Pancreas (tissue), 10 donors: ENCODE measurements around the gene HLCS. TPM values are rescaled to one million over a fixed set of nuclear protein-coding genes. Genes with fewer than 3 reads are reported as not detected.

ENCODE experiments used
- ATAC-seq, 4 donors: fragments of 200-7000 bp; cut with Tn5 transposase; one replicate each; pipeline versions ENCODE4 v1.8.0 to v1.9.1; 2020; ENCODE audit warnings: mild to moderate bottlenecking in 4 of 4, moderate library complexity in 4 of 4
- DNase-seq, 6 donors: peaks; one replicate each; pipeline ENCODE4 v3.0.0-alpha.2; 2020
- FAIRE-seq: peaks from 2 replicates; lab custom pipeline; 2012; peaks lifted over from hg19 to GRCh38; lab: Jason Lieb, UNC
- H3K27ac ChIP-seq, 4 donors: fragments of 200-600 bp; sonication (generic); 1 replicate in 3 of 4; 2 replicates in 1 of 4; pipeline versions ENCODE4 v1.5.0 to v1.8.0; 2020
- H3K27me3 ChIP-seq, 4 donors: fragments of 200-600 bp; one replicate each; pipeline ENCODE4 v1.8.0; 2021
- H3K36me3 ChIP-seq, 3 donors: fragments of 200-600 bp; sonication (generic) in 1 of 3; one replicate each; pipeline versions ENCODE4 v1.5.0 to v1.8.0; 2020 to 2021
- H3K4me1 ChIP-seq, 3 donors: fragments of 200-600 bp; one replicate each; pipeline ENCODE4 v1.8.0; 2021
- H3K4me3 ChIP-seq, 4 donors: fragments of 200-600 bp; sonication (generic) in 2 of 4; one replicate each; pipeline versions ENCODE4 v1.5.0 to v1.8.0; 2020 to 2021
- H3K9me3 ChIP-seq, 4 donors: fragments of 200-600 bp; one replicate each; pipeline ENCODE4 v1.8.0; 2021
- WGBS, 2 donors: extraction: QIAGEN DNeasy Blood & Tissue Kit; methylation state at CpG; one replicate each; pipeline ENCODE4 v1.1.7; 2013; 5-methylcytosine and 5-hydroxymethylcytosine counted together
- intact Hi-C, 3 donors: fragments of 100-400 bp; cut with DNase I; formaldehyde crosslinking; loops; one replicate each; pipeline versions ENCODE4 v1.11.1 to v1.14.2; 2022
- polyA plus RNA-seq, 2 donors: library from polyadenylated mRNA; stranded (reverse); fragments of 200-250 nt; gene quantifications; one replicate each; pipeline ENCODE4 v1.2.3, GENCODE V29; 2013
- total RNA-seq, 6 donors: library from RNA; stranded (reverse); fragmentation: NEBNext Ultra II Directional in 4 of 6; extraction: Animal tissue kit (Norgen Biotek cat#: 25700) in 4 of 6; gene quantifications; one replicate each; pipeline versions ENCODE4 v1.2.1 to v1.2.4, GENCODE V29; 2021 to 2023
- TF ChIP-seq, protein P1 (sequence below), 4 donors: fragments of 200-600 bp; sonication (generic) in 3 of 4; IDR thresholded peaks; one replicate each; pipeline versions ENCODE4 v1.5.0 to v1.8.0; 2021; ENCODE audit warnings: antibody characterized with exemption in 4 of 4
- donor health status: healthy with polysubstance abuse.
- donor health status: DM: no; HTN: no; CAD: no; lungs with moderate emphysema.
- donor health status: DM: no; HTN: no; CAD: no.
- donor health status: control.
- donor health status: control.
- donor health status: Bipolar disorder and iron deficiency.
- donor health status: DM: yes; HTN: yes; CAD: no.
- donor health status: DM: no; HTN: no; CAD: no.
- donor health status: DM: no; HTN: no; CAD: no.
- donor health status: DM: yes; HTN: yes; CAD: no.

The HLCS gene
- total and polyA plus RNA-seq, 8 donors = 5.5 to 14.0 (median 11.9) TPM

DNA sequence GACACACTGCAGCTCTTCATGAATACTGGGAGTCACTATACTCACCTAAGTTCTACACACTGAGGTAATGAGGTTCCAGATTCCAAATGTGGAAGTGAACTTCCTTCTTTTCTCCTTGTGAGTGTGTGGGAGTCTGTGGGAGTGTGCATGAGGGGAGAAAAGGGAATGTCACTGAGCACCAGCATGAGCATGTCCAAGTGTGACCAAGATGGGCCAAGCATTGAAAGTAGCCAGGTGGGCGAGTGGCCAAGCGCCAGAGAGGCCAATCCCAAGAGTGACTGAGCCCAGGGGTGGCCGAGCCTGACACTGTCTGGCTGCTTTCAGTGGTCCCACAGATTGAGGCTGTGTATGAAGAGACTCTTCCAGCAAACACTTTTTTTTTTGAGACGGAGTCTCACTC, 132.3 kb downstream of the HLCS start:
- H3K27ac ChIP-seq = no peak overlapping the region
- FAIRE-seq = no peak
- no peaks in the 10 kb centered on the region for H3K9me3 ChIP-seq
- intact Hi-C loops = no loop called here
- ATAC-seq = no peak
- no peaks in the 10 kb centered on the region for H3K36me3 ChIP-seq
- TF ChIP-seq, protein P1, sequence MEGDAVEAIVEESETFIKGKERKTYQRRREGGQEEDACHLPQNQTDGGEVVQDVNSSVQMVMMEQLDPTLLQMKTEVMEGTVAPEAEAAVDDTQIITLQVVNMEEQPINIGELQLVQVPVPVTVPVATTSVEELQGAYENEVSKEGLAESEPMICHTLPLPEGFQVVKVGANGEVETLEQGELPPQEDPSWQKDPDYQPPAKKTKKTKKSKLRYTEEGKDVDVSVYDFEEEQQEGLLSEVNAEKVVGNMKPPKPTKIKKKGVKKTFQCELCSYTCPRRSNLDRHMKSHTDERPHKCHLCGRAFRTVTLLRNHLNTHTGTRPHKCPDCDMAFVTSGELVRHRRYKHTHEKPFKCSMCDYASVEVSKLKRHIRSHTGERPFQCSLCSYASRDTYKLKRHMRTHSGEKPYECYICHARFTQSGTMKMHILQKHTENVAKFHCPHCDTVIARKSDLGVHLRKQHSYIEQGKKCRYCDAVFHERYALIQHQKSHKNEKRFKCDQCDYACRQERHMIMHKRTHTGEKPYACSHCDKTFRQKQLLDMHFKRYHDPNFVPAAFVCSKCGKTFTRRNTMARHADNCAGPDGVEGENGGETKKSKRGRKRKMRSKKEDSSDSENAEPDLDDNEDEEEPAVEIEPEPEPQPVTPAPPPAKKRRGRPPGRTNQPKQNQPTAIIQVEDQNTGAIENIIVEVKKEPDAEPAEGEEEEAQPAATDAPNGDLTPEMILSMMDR (IDR thresholded peaks at IDR 0.05) = no peak
- DNase-seq = no peak
- no peaks in the 10 kb centered on the region for H3K4me1 ChIP-seq
- no peak overlapping the region for H3K4me3 ChIP-seq
- H3K27me3 ChIP-seq = no peaks in the 10 kb centered on the region
- 96 to 100% methylated on average over 4 of the region's 4 CpGs for WGBS, 2 donors

DNA sequence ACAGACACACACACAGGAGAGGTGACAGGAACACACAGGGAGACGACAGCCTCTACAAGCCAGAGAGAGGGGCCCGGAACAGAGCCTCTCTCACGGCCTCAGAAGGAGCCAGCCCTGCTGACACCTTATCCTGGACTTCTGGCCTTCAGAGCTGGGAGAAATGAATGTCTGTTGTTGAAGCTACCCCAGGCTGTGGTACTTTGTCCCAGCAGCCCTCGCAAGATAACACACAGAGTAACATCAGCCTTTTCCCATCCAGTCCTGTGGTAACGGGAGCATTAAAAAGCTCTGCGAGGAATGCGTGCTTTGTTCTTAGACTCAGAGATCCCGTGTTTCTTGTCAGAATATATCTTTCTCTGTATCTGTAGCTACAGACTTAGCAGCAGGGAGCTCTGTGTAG, 136.4 kb downstream of the HLCS start:
- TF ChIP-seq, protein P1 (IDR thresholded peaks at IDR 0.05) = no peak
- Histone ChIP-seq H3K27ac (no peak overlapping the region), H3K9me3 (no peaks in the 10 kb centered on the region), H3K36me3 (no peaks in the 10 kb centered on the region), H3K4me3 (no peak overlapping the region), H3K4me1 (no peaks in the 10 kb centered on the region), H3K27me3 (no peaks in the 10 kb centered on the region)
- FAIRE-seq (no peak), DNase-seq (no peak), ATAC-seq (no peak)
- WGBS, 2 donors = 89 to 94% methylated on average over 8 of the region's 8 CpGs
- intact Hi-C loops = no loop called here

DNA sequence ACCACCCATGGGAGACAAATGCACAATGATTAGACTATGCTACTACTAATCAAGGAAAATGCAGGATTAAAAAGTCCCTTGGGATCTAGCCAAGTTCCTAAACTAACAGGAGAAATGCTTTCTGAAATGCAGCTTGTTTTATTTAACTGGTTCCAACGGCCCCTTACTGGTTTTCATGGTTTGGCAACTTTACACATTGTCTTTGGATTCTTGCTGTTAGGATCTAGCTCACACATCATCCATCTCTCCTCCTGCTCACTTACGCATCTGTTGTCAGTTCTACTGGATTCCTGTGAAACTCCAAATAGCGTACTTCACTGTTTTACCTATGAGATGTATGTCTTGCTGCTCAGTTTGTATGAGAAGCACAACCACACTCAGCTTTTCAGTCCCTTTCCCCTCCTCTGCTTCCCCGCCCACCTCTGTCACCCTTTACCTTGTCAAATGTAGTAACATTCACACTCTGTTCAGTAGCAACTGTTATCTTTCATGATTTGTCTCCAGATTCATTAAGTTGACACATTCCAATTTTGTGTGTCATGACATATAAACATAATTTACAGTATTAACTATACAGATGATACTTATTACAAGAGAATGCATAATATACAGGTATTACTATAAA, 137.5 kb downstream of the HLCS start:
- no peak for DNase-seq
- H3K4me3 ChIP-seq = no peak overlapping the region
- ATAC-seq = no peak
- intact Hi-C loops = no loop called here
- TF ChIP-seq, protein P1 (IDR thresholded peaks at IDR 0.05) = no peak
- H3K27ac ChIP-seq = no peak overlapping the region
- 74% methylated on average over 4 of the region's 4 CpGs for WGBS, 2 donors
- FAIRE-seq = no peak
- no peaks in the 10 kb centered on the region for H3K9me3 ChIP-seq
- no peaks in the 10 kb centered on the region for H3K27me3 ChIP-seq
- H3K4me1 ChIP-seq = no peaks in the 10 kb centered on the region
- H3K36me3 ChIP-seq = no peaks in the 10 kb centered on the region

DNA sequence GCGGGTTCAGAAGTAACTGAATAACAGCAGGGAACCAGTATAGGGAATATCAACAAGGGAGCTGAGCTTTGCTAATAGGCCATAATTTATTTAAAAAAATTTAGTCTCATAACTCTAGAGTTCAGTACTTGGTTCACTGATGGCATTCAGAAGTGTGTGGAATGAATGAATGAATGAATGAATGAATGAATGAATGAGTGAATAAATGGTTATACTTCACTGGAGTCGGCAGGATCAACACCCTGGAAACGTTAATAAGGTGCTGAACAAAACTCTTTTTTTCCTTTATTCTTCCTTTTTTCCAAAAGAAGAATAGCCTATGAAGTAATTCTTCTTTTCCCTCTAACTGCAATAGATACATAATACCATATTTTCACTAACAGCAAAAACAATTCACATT, 138.3 kb downstream of the HLCS start:
- no peaks in the 10 kb centered on the region for H3K36me3 ChIP-seq
- ATAC-seq (no peak), DNase-seq (no peak), FAIRE-seq (no peak)
- H3K9me3 ChIP-seq = no peaks in the 10 kb centered on the region
- H3K4me3 ChIP-seq = no peak overlapping the region
- no peak overlapping the region for H3K27ac ChIP-seq
- no peaks in the 10 kb centered on the region for H3K27me3 ChIP-seq
- intact Hi-C loops = no loop called here
- TF ChIP-seq, protein P1 (IDR thresholded peaks at IDR 0.05) = no peak
- WGBS, 2 donors = 84 to 93% methylated on average over 3 of the region's 3 CpGs
- no peaks in the 10 kb centered on the region for H3K4me1 ChIP-seq

DNA sequence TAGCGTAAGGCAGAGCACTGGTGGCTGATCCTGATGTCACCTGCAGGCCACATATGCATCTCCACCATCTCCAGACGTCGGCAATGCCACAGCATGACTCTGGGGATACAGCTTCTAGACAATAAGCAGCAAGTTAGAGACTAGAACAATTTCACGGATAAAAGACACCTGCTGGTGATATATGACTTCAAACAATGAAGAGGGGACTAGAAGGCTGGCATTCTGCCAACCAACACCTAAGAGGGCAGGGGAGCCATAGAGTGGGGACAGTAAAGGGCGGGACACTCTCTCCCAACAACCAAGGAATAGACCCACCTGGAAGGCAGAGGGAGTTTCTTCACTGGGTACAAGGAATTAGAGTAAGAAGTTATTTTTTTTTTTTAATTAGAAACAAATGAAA, 140.8 kb downstream of the HLCS start:
- 95 to 96% methylated on average over 5 of the region's 5 CpGs for WGBS, 2 donors
- no peak for DNase-seq
- H3K27me3 ChIP-seq = no peaks in the 10 kb centered on the region
- no peak for ATAC-seq
- H3K4me3 ChIP-seq = no peak overlapping the region
- H3K4me1 ChIP-seq = no peaks in the 10 kb centered on the region
- no peaks in the 10 kb centered on the region for H3K36me3 ChIP-seq
- no peak overlapping the region for H3K27ac ChIP-seq
- intact Hi-C loops = no loop called here
- TF ChIP-seq, protein P1 (IDR thresholded peaks at IDR 0.05) = no peak
- no peak for FAIRE-seq
- no peaks in the 10 kb centered on the region for H3K9me3 ChIP-seq
